ENCODE results near the gene OR2V2. TPM values are rescaled to one million over a fixed set of nuclear protein-coding genes. Genes with fewer than 3 reads are reported as not detected.
"Not testable (repeated sequence)": the region's sequence is repeated elsewhere in the genome, so short reads cannot be mapped to it uniquely, and the experiment has no call there.

Gene OR2V2
- total RNA-seq, 4 donors from 2014 or later = not detected

DNA sequence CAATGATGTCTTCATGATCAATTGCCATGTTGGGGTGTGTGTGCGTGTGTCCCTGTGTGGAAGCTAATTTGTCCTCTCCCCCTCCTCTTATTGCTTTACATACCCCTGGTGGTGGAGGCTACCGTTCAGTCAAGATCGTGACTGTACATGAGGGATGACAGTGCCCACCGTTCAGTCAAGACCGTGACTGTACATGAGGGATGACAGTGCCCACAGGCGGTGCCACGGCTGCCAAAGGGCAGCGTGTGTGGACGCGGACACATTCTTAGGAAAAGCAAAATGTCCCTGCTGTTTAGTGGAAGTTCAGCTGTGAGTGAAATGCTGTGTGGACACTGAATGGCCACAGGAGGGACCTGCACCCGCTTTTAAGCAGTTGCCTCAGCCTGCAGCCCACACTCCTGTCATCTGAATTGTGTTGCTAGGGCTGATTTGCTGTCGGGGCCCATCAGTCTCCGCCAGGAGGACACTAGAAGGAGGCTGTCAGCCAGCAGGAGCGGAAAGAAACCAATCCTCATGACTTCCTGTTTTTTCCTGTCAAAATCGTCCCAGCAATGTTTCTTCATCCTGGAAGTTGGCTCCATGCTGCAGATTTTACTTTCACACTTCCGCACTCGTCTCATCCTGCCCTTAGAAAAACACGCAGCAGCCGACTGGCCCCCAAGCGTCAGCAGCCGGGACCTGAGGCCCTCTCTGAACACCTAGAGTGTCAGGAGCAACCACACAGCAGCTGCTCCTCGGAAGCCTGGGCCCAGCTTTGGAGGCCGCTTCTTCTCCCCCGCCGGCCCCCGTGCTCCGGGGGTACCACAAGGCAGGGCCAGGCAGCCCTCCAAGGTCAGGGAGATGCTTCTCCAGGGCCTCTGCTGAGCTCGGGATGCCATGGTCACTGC is 25.5 kb upstream of the OR2V2 start:
- DNase-seq (ENCODE audit: low spot score) (no peak), ATAC-seq (ENCODE audit: low FRiP score) (no peak)
- TF ChIP-seq, protein P1, sequence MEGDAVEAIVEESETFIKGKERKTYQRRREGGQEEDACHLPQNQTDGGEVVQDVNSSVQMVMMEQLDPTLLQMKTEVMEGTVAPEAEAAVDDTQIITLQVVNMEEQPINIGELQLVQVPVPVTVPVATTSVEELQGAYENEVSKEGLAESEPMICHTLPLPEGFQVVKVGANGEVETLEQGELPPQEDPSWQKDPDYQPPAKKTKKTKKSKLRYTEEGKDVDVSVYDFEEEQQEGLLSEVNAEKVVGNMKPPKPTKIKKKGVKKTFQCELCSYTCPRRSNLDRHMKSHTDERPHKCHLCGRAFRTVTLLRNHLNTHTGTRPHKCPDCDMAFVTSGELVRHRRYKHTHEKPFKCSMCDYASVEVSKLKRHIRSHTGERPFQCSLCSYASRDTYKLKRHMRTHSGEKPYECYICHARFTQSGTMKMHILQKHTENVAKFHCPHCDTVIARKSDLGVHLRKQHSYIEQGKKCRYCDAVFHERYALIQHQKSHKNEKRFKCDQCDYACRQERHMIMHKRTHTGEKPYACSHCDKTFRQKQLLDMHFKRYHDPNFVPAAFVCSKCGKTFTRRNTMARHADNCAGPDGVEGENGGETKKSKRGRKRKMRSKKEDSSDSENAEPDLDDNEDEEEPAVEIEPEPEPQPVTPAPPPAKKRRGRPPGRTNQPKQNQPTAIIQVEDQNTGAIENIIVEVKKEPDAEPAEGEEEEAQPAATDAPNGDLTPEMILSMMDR (IDR thresholded peaks at IDR 0.05) = no peak

GRCh38 chr5:181124526-181124925 is 22.9 kb upstream of the OR2V2 start:
- ATAC-seq (ENCODE audit: low FRiP score) (no peak), DNase-seq (ENCODE audit: low spot score) (no peak)
- TF ChIP-seq, protein P1 (IDR thresholded peaks at IDR 0.05) = no peak

GRCh38 chr5:181126841-181127240 is 20.5 kb upstream of the OR2V2 start:
- TF ChIP-seq, protein P1 (IDR thresholded peaks at IDR 0.05) = no peak

DNA sequence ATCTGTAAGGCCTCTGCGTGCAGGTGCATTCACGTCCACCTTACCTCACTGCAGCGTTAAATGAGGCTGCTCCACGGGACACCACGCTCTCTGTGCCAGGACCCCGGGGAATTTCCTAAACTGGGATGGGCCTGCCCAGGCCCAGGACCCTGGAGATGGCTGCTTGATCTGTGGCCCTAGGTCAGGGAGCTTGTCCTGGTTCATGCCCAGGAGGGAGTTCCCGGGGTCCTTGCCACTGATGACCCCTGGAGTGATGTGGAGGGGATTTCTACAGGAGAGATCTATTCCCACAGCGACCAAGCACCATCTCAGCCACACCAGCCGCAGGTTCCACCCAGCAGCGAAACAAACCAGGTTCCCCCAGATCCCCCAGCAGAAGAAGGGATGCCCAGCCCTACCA is 19.9 kb upstream of the OR2V2 start:
- TF ChIP-seq, protein P1 (IDR thresholded peaks at IDR 0.05) = no peak
- no peak for ATAC-seq (ENCODE audit: low FRiP score)
- no peak for DNase-seq (ENCODE audit: low spot score)

More at GRCh38 chr5:181126841-181127240, 20.5 kb upstream of the OR2V2 start:
- ATAC-seq (ENCODE audit: low FRiP score) = no peak
- no peak for DNase-seq (ENCODE audit: low spot score)

GRCh38 chr5:181127907-181128626 is 19.3 kb upstream of the OR2V2 start:
- no peak for ATAC-seq (ENCODE audit: low FRiP score)
- TF ChIP-seq, protein P1 (IDR thresholded peaks at IDR 0.05) = no peak
- DNase-seq (ENCODE audit: low spot score) = no peak

- ATAC-seq (ENCODE audit: low FRiP score) (no peak), DNase-seq (ENCODE audit: low spot score) (no peak)
- TF ChIP-seq, protein P1 (IDR thresholded peaks at IDR 0.05) = no peak
These were observed 17.8 kb upstream of the OR2V2 start for GRCh38 chr5:181129601-181130000.

DNA sequence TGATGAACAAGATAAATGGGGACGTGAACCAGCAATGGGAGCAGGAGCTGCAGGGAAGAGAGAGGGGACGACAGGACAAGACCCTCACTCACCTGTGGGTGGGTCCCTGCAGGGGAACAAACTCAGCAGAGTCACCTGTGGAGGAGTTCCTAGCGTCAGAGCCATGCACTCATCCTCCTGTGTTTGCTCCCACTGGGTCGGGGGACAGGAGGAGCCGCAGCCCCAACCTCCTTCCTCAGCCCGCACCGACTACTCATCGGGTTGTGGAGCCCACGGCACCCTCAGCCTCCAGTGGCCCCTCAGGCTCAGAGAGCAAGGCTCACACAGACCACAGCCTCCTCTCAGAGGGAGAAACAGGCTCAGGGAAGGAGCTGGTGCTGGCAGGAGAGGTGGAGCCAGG is 17.3 kb upstream of the OR2V2 start:
- not testable (repeated sequence) for DNase-seq (ENCODE audit: low spot score); ATAC-seq (ENCODE audit: low FRiP score)
